ENCODE measurements around the gene CFAP97D2. TPM values are rescaled to one million over a fixed set of nuclear protein-coding genes. Genes with fewer than 3 reads are reported as not detected.
A peak's percentile ranks its signal among the peaks of the same experiment; 100 is the strongest.

CFAP97D2 gene
- total RNA-seq, 8 experiments from 2014 or later: 0.73 to 3.4 (median 0.95) TPM; not detected in 5

DNA sequence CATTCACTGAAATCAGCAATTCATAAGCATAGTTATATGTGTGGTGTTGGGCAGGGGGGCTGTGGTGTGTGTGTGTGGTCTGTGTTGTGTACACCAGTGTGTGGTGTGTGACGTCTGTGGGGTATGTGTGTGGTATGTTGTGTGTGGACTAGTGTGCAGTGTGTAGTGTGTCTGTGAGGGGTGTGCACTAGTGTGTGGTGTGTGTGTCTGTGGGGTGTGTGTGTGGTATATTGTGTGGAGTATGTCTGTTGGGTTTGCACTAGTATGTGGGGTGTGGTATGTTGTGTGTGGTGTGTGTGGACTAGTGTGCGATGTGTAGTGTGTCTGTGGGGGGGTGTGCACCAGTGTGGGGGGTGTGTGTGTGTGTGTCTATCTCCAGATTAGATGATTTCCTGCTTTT, 48.5 kb downstream of the CFAP97D2 start:
- 17 to 100% methylated on average over 1 of the region's 2 CpGs; no CpG with 5 or more reads in 8 of the 10 experiments for WGBS, 10 experiments
- no peak for ATAC-seq (replicated peaks in 6 of 8)
- Histone ChIP-seq H3K27ac (no peak overlapping the region), H3K4me1 (replicated peaks in 1 of 2) (peaks cover 13 to 15% of the 10 kb centered on the region in 2 donors), H3K4me3 (no peak overlapping the region)
- in situ Hi-C loops (cut with MboI; ENCODE audit: low pct_unique_long_range_greater_than_20kb in 2 of 9, low sequenced_read_pairs in 9 of 9, unreplicated experiment in 9 of 9): no loop called here

- Histone ChIP-seq H3K27ac (no peak overlapping the region), H3K4me3 (no peak overlapping the region), H3K4me1 (replicated peaks in 1 of 2) (peaks cover 13 to 15% of the 10 kb centered on the region in 2 donors)
- in situ Hi-C loops (cut with MboI; ENCODE audit: low pct_unique_long_range_greater_than_20kb in 2 of 9, low sequenced_read_pairs in 9 of 9, unreplicated experiment in 9 of 9): no loop called here
- no peak for ATAC-seq (replicated peaks in 6 of 8)
- WGBS, 10 experiments: 0 to 85% (median 65%) methylated on average over 1 to 9 of the region's 9 CpGs; no CpG with 5 or more reads in 3 of the 10 experiments
Measured at GRCh38 chr13:114228176-114228575, 49.1 kb downstream of the CFAP97D2 start.

DNA sequence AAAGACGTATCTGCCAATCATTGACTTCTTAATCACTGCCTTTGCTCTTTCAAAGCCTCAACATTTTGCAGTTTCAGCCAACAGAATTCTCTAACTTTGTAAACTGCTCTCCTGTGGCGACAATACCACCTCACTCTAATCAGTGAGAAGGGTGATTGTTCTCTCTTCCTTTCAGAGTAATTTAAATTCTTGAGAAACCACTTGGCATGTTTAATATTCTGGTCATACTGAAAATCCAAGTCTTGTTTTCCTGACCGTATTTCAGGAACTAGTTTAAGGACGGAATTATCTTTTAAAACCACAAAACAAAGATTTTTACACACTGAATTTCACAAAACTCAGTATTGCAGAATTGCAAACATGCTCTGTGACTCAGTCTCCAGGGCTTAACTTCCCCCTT, 50.4 kb downstream of the CFAP97D2 start:
- WGBS, 10 experiments: 21 to 66% (median 53%) methylated on average over 1 to 4 of the region's 4 CpGs; no CpG with 5 or more reads in 2 of the 10 experiments
- H3K4me3 ChIP-seq: no peak overlapping the region
- peaks cover 11 to 16% of the 10 kb centered on the region in 2 donors for H3K4me1 ChIP-seq (replicated peaks in 1 of 2)
- no peak overlapping the region for H3K27ac ChIP-seq
- in situ Hi-C loops (cut with MboI; ENCODE audit: low pct_unique_long_range_greater_than_20kb in 2 of 9, low sequenced_read_pairs in 9 of 9, unreplicated experiment in 9 of 9): no loop called here
- no peak for ATAC-seq (replicated peaks in 6 of 8)

DNA sequence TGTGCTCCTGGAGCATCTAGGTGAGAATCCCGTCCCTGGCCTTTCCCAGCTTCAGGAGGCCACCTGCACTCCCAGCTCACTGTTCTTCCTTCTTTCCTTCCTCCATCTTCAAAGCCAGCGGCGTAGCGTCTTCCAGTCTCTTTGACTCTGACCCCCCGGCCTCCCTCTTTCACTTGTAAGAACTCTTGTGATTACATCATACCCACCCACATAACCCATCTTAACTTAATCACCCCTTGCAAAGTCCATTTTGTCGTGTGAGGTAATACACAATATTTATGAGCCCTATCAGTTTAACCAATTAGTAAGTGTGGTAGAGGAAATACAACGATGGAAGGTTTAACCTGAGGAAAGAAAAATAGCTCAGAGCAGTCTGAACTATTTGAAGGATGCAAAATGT, 51.1 kb downstream of the CFAP97D2 start:
- H3K4me1 ChIP-seq (replicated peaks in 1 of 2): peaks cover 8 to 16% of the 10 kb centered on the region in 2 donors
- WGBS, 10 experiments: 0 to 80% (median 40%) methylated on average over 1 to 6 of the region's 7 CpGs; no CpG with 5 or more reads in 2 of the 10 experiments
- in situ Hi-C loops (cut with MboI; ENCODE audit: low pct_unique_long_range_greater_than_20kb in 2 of 9, low sequenced_read_pairs in 9 of 9, unreplicated experiment in 9 of 9): no loop called here
- peak in 3 of 8 experiments; percentile 5 to 20 (median 13) for ATAC-seq (replicated peaks in 6 of 8)
- no peak overlapping the region for H3K4me3 ChIP-seq
- no peak overlapping the region for H3K27ac ChIP-seq

- no peak for ATAC-seq (replicated peaks in 6 of 8)
- in situ Hi-C loops (cut with MboI; ENCODE audit: low pct_unique_long_range_greater_than_20kb in 2 of 9, low sequenced_read_pairs in 9 of 9, unreplicated experiment in 9 of 9): no loop called here
- WGBS, 10 experiments: 0 to 67% (median 33%) methylated on average over 1 to 3 of the region's 3 CpGs; no CpG with 5 or more reads in 3 of the 10 experiments
- peaks cover 8 to 16% of the 10 kb centered on the region in 2 donors for H3K4me1 ChIP-seq (replicated peaks in 1 of 2)
- no peak overlapping the region for H3K27ac ChIP-seq
- H3K4me3 ChIP-seq: no peak overlapping the region
Measured at GRCh38 chr13:114230575-114230974, 51.5 kb downstream of the CFAP97D2 start.

GRCh38 chr13:114231886-114232285, 52.8 kb downstream of the CFAP97D2 start:
- H3K27ac ChIP-seq: no peak overlapping the region
- in situ Hi-C loops (cut with MboI; ENCODE audit: low pct_unique_long_range_greater_than_20kb in 2 of 9, low sequenced_read_pairs in 9 of 9, unreplicated experiment in 9 of 9): no loop called here
- H3K4me3 ChIP-seq: no peak overlapping the region
- H3K4me1 ChIP-seq (replicated peaks in 1 of 2): peaks cover 8 to 23% of the 10 kb centered on the region in 2 donors
- no peak for ATAC-seq (replicated peaks in 6 of 8)
- WGBS, 10 experiments: 58 to 100% (median 84%) methylated on average over 1 to 8 of the region's 8 CpGs; no CpG with 5 or more reads in 1 of the 10 experiments

DNA sequence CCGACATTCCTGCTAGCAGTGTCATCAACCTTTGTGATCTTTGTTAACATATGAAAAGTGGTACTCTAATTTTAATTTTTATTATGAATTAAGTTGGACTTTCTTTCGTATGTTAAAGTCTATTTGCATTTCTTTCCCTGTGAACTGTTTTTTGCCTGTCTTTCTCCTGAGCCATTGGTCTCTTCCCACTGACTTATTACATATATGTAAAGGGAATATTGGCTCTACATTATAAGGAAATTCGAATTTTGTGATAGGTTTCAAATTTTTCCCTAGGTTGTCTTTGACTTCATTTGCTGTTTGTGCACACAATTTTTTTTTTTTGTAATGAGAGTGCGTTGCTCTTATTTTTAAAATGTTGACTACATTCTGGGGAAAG, 55.2 kb downstream of the CFAP97D2 start:
- WGBS, 10 experiments: 38 to 86% (median 62%) methylated on average over 1 to 4 of the region's 4 CpGs

DNA sequence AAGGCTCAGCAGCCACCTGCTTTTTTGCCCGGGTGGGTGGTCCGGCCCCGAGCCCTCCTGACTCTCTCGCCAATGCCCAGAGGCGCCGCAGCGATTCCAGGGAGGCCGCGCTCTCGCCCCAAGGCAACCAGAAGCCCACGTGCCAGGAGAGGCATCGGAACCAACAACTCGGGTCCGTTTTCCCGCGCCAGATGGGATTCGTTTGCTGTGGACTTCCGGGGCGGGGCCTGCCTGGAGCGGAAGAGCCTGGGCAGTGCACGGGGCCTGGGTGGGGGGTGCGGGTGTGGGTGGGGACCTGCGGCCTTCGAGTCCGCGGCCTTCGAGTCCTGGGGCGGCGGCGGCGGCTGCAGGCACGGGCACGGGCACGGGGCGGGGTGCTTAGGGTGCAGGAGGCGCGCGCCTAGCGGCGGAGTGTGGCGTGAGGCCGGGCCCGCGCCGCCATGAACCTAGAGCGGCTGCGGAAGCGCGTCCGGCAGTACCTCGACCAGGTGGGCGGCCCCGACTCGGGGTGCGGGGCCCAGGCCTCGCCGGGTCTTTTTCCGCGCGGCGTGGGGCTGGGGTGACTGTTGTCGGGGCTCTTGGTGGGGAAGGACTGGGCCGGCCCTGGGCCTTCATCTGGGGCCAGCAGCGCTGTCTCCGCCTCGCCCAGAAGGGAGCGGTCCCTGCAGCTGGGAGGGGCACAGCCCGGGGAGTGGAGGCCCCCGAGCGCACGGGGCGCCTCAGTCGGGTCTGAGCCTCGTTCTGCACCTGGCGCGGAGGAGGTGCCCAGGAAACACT, 55.8 kb downstream of the CFAP97D2 start, which contains the start of gene CDC16:
Gene CDC16 (plus strand): TSS at position 253 of the 777 bp plus-strand sequence. CDS start 188 bp downstream, at position 441.
- WGBS, 10 experiments: 0 to 2% (median 0%) methylated on average over 3 to 12 of the region's 76 CpGs; no CpG with 5 or more reads in 6 of the 10 experiments
- H3K4me3 ChIP-seq: peak within 1 kb of the TSS; percentile 71 to 98 (median 80)
- peak; percentile 92 to 98 (median 96) for ATAC-seq (replicated peaks in 6 of 8)
- peaks cover 5 to 19% of the 10 kb centered on the region in 2 donors for H3K4me1 ChIP-seq (replicated peaks in 1 of 2)
- peak within 1 kb of the TSS; percentile 79 to 95 for H3K27ac ChIP-seq
- in situ Hi-C loops (cut with MboI; ENCODE audit: low pct_unique_long_range_greater_than_20kb in 2 of 9, low sequenced_read_pairs in 9 of 9, unreplicated experiment in 9 of 9): no loop called here

More for the DNA sequence above, 55.2 kb downstream of the CFAP97D2 start:
- peak overlapping the region in 1 of 2 donors; percentile 95 for H3K27ac ChIP-seq
- peaks cover 8 to 23% of the 10 kb centered on the region in 2 donors for H3K4me1 ChIP-seq (replicated peaks in 1 of 2)
- peak overlapping the region; percentile 71 to 98 (median 80) for H3K4me3 ChIP-seq
- in situ Hi-C loops (cut with MboI; ENCODE audit: low pct_unique_long_range_greater_than_20kb in 2 of 9, low sequenced_read_pairs in 9 of 9, unreplicated experiment in 9 of 9): no loop called here
- ATAC-seq (replicated peaks in 6 of 8): no peak

DNA sequence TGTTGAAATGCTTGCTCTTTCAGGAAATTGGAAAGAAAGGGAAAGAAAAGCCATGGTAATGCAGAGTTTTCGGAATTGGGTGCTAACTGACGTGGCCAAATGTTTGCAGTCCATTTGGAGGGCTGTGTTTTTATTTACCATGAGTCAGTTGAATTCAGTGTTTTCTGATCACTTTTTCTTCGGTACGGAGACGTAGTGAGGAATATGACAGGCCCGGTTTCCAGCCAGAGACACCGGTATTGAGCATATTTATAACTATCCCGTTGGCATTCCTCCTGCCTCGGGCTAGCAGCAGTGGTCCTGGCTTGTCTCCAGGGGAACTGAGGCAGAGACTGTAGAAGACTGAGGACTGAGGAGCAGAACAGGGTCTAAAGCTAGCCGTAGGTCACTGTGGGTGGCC, 56.6 kb downstream of the CFAP97D2 start:
- no peak overlapping the region for H3K27ac ChIP-seq
- H3K4me1 ChIP-seq (replicated peaks in 1 of 2): peaks cover 0 to 10% of the 10 kb centered on the region in 2 donors
- peak overlapping the region; percentile 71 to 98 (median 80) for H3K4me3 ChIP-seq
- no peak for ATAC-seq (replicated peaks in 6 of 8)
- WGBS, 10 experiments: 0 to 37% (median 10%) methylated on average over 1 to 9 of the region's 10 CpGs; no CpG with 5 or more reads in 2 of the 10 experiments
- in situ Hi-C loops (cut with MboI; ENCODE audit: low pct_unique_long_range_greater_than_20kb in 2 of 9, low sequenced_read_pairs in 9 of 9, unreplicated experiment in 9 of 9): no loop called here

- H3K4me1 ChIP-seq (replicated peaks in 1 of 2): peaks cover 0 to 10% of the 10 kb centered on the region in 2 donors
- H3K27ac ChIP-seq: no peak overlapping the region
- no peak for ATAC-seq (replicated peaks in 6 of 8)
- WGBS, 10 experiments: 32 to 100% (median 79%) methylated on average over 2 to 4 of the region's 4 CpGs
- peak overlapping the region in 4 of 5 donors; percentile 71 to 96 (median 78) for H3K4me3 ChIP-seq
- in situ Hi-C loops (cut with MboI; ENCODE audit: low pct_unique_long_range_greater_than_20kb in 2 of 9, low sequenced_read_pairs in 9 of 9, unreplicated experiment in 9 of 9): no loop called here
Measured at GRCh38 chr13:114236227-114236626, 57.2 kb downstream of the CFAP97D2 start.

- ATAC-seq (replicated peaks in 6 of 8): no peak
- Histone ChIP-seq H3K4me3 (no peak overlapping the region), H3K27ac (no peak overlapping the region), H3K4me1 (replicated peaks in 1 of 2) (peaks cover 0 to 10% of the 10 kb centered on the region in 2 donors)
- in situ Hi-C loops (cut with MboI; ENCODE audit: low pct_unique_long_range_greater_than_20kb in 2 of 9, low sequenced_read_pairs in 9 of 9, unreplicated experiment in 9 of 9): no loop called here
- 64 to 100% (median 94%) methylated on average over 1 to 5 of the region's 7 CpGs; no CpG with 5 or more reads in 2 of the 10 experiments for WGBS, 10 experiments
Measured at GRCh38 chr13:114237415-114238112, 58.5 kb downstream of the CFAP97D2 start.

DNA sequence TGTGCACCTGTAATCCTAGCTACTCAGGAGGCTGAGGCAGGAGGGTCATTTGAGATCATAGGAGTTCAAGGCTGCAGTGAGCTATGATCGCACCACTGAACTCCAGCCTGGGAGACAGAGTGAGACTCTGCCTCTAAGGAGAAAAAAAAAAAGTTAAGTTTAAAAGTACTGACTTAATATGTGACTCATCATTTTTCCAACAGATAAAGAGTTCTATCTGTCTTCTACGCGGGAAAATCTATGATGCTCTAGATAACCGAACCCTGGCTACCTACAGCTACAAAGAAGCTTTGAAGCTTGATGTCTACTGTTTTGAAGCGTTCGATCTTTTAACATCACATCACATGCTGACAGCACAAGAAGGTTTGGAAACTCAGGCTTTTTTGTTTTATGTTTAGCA, 62.9 kb downstream of the CFAP97D2 start:
- Histone ChIP-seq H3K4me3 (no peak overlapping the region), H3K27ac (no peak overlapping the region), H3K4me1 (replicated peaks in 1 of 2) (no peaks in the 10 kb centered on the region)
- in situ Hi-C loops (cut with MboI; ENCODE audit: low pct_unique_long_range_greater_than_20kb in 2 of 9, low sequenced_read_pairs in 9 of 9, unreplicated experiment in 9 of 9): no loop called here
- 91 to 100% (median 98%) methylated on average over 2 to 6 of the region's 6 CpGs; no CpG with 5 or more reads in 1 of the 10 experiments for WGBS, 10 experiments
- no peak for ATAC-seq (replicated peaks in 6 of 8)

DNA sequence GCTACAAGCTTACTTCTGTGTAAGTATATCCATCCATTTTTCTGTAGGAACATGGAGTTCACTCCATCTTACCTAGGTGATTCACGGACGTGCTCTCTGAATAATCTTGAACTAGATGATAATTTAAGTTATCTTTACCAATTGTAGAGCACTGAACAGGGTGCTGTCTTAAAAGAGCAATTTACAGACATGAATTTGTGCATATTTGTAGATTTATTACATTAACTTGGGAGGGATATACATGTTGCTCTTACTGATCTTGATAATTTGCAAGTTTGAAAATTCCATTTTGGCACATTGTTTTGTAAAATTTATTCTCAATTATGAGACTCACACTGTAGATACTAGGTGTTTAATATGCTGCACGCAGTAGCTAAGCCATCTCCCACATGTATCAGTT, 64.9 kb downstream of the CFAP97D2 start:
- H3K27ac ChIP-seq: no peak overlapping the region
- ATAC-seq (replicated peaks in 6 of 8): peak in 3 of 8 experiments; percentile 52 to 86 (median 65)
- no peak overlapping the region for H3K4me3 ChIP-seq
- 5 to 97% (median 19%) methylated on average over 2 to 3 of the region's 3 CpGs; no CpG with 5 or more reads in 3 of the 10 experiments for whole genome bisulfite sequencing, 10 experiments
- in situ Hi-C loops (cut with MboI; ENCODE audit: low pct_unique_long_range_greater_than_20kb in 2 of 9, low sequenced_read_pairs in 9 of 9, unreplicated experiment in 9 of 9): no loop called here
- H3K4me1 ChIP-seq (replicated peaks in 1 of 2): no peaks in the 10 kb centered on the region

Measured in motor neuron (in vitro differentiated cells).